SJSA1 (cell line): ENCODE data around the gene KCNC2. TPM values are rescaled to one million over a fixed set of nuclear protein-coding genes. Genes with fewer than 3 reads are reported as not detected.

Source experiments
- DNase-seq, 2 experiments: peaks; one replicate each; pipeline ENCODE4 v3.0.0-alpha.2; 2015 to 2020; ENCODE audit warnings: low spot score in 2 of 2, low read depth in 1 of 2
- H3K27ac ChIP-seq: fragments of 250-450 bp; sonication (Bioruptor Pico); 2 replicates; pipeline ENCODE4 v1.5.1; 2020; ENCODE audit warnings: mild to moderate bottlenecking, moderate library complexity
- H3K27me3 ChIP-seq: fragments of 250-450 bp; sonication (Bioruptor Pico); replicated peaks from 2 replicates; pipeline ENCODE4 v1.5.1; 2020; ENCODE audit warnings: mild to moderate bottlenecking, moderate library complexity
- H3K36me3 ChIP-seq: fragments of 250-450 bp; sonication (Bioruptor Pico); 2 replicates; pipeline ENCODE4 v1.5.1; 2020; ENCODE audit warnings: mild to moderate bottlenecking
- H3K4me1 ChIP-seq: fragments of 250-450 bp; sonication (Bioruptor Pico); replicated peaks from 2 replicates; pipeline ENCODE4 v1.6.1; 2021; ENCODE audit warnings: mild to moderate bottlenecking
- H3K4me3 ChIP-seq: fragments of 250-450 bp; sonication (Bioruptor Pico); 2 replicates; pipeline ENCODE4 v1.5.1; 2020; ENCODE audit warnings: mild to moderate bottlenecking
- H3K9me3 ChIP-seq: fragments of 250-450 bp; sonication (Bioruptor Pico); replicated peaks from 2 replicates; pipeline ENCODE4 v1.5.1; 2020; ENCODE audit warnings: mild to moderate bottlenecking
- total RNA-seq: library from RNA; depleted of rRNA; stranded (reverse); fragments of >200 nt; shearing (Covaris generic); gene quantifications from 2 replicates; pipeline ENCODE4 v1.2.3, GENCODE V29; 2014

The KCNC2 gene
- total RNA-seq, 1 experiment from 2014 or later, result not detected

- no peak for DNase-seq
- no peaks in the 10 kb centered on the region for H3K36me3 ChIP-seq
- H3K4me3 ChIP-seq, result no peak overlapping the region
- no peaks in the 10 kb centered on the region for H3K27me3 ChIP-seq
- H3K27ac ChIP-seq, result no peak overlapping the region
- H3K9me3 ChIP-seq, result no peaks in the 10 kb centered on the region
- no peaks in the 10 kb centered on the region for H3K4me1 ChIP-seq
Measured at GRCh38 chr12:75080582-75080981, 129.1 kb downstream of the KCNC2 start.

- Histone ChIP-seq H3K27ac (no peak overlapping the region), H3K4me1 (no peaks in the 10 kb centered on the region), H3K4me3 (no peak overlapping the region), H3K36me3 (no peaks in the 10 kb centered on the region), H3K9me3 (no peaks in the 10 kb centered on the region), H3K27me3 (no peaks in the 10 kb centered on the region)
- DNase-seq, result no peak
Measured at GRCh38 chr12:75065482-75065881, 144.2 kb downstream of the KCNC2 start.

GRCh38 chr12:75062691-75063090, 146.9 kb downstream of the KCNC2 start:
- DNase-seq, result no peak
- Histone ChIP-seq H3K9me3 (no peaks in the 10 kb centered on the region), H3K36me3 (no peaks in the 10 kb centered on the region), H3K27me3 (no peaks in the 10 kb centered on the region), H3K4me1 (no peaks in the 10 kb centered on the region), H3K27ac (no peak overlapping the region), H3K4me3 (no peak overlapping the region)

GRCh38 chr12:75058228-75058627, 151.4 kb downstream of the KCNC2 start:
- H3K4me3 ChIP-seq, result no peak overlapping the region
- no peak for DNase-seq
- no peaks in the 10 kb centered on the region for H3K9me3 ChIP-seq
- H3K36me3 ChIP-seq, result no peaks in the 10 kb centered on the region
- no peaks in the 10 kb centered on the region for H3K4me1 ChIP-seq
- no peak overlapping the region for H3K27ac ChIP-seq
- H3K27me3 ChIP-seq, result 0 out of 2 replicates have a peak, but pooled peaks cover 1% of the 10 kb centered on the region

GRCh38 chr12:75048767-75049166, 160.9 kb downstream of the KCNC2 start:
- Histone ChIP-seq H3K27me3 (0 out of 2 replicates have a peak, but pooled peaks cover 3% of the 10 kb centered on the region), H3K27ac (no peak overlapping the region)

GRCh38 chr12:75047885-75048525, 161.6 kb downstream of the KCNC2 start:
- H3K4me1 ChIP-seq, result no peaks in the 10 kb centered on the region
- H3K27ac ChIP-seq, result no peak overlapping the region
- H3K4me3 ChIP-seq, result no peak overlapping the region
- no peaks in the 10 kb centered on the region for H3K9me3 ChIP-seq
- no peak for DNase-seq
- H3K27me3 ChIP-seq, result no peaks in the 10 kb centered on the region
- no peaks in the 10 kb centered on the region for H3K36me3 ChIP-seq

More at GRCh38 chr12:75048767-75049166, 160.9 kb downstream of the KCNC2 start:
- H3K4me3 ChIP-seq, result no peak overlapping the region
- H3K4me1 ChIP-seq, result no peaks in the 10 kb centered on the region
- no peaks in the 10 kb centered on the region for H3K9me3 ChIP-seq
- no peak for DNase-seq
- H3K36me3 ChIP-seq, result no peaks in the 10 kb centered on the region

- H3K27ac ChIP-seq, result no peak overlapping the region
- H3K27me3 ChIP-seq, result no peaks in the 10 kb centered on the region
- no peak for DNase-seq
- H3K9me3 ChIP-seq, result no peaks in the 10 kb centered on the region
- no peak overlapping the region for H3K4me3 ChIP-seq
- H3K4me1 ChIP-seq, result no peaks in the 10 kb centered on the region
- no peaks in the 10 kb centered on the region for H3K36me3 ChIP-seq
Measured at GRCh38 chr12:75042125-75042524, 167.5 kb downstream of the KCNC2 start.

GRCh38 chr12:75041472-75041871, 168.2 kb downstream of the KCNC2 start:
- H3K4me1 ChIP-seq, result no peaks in the 10 kb centered on the region
- no peak overlapping the region for H3K27ac ChIP-seq
- no peaks in the 10 kb centered on the region for H3K9me3 ChIP-seq
- no peaks in the 10 kb centered on the region for H3K27me3 ChIP-seq
- H3K4me3 ChIP-seq, result no peak overlapping the region
- no peaks in the 10 kb centered on the region for H3K36me3 ChIP-seq
- no peak for DNase-seq

- Histone ChIP-seq H3K4me3 (no peak overlapping the region), H3K27ac (no peak overlapping the region), H3K9me3 (no peaks in the 10 kb centered on the region; the same call in none of the 2 replicates), H3K27me3 (no peaks in the 10 kb centered on the region), H3K36me3 (no peaks in the 10 kb centered on the region), H3K4me1 (no peaks in the 10 kb centered on the region)
- DNase-seq, result no peak
Measured at GRCh38 chr12:75020068-75020557, 189.5 kb downstream of the KCNC2 start.

- H3K27me3 ChIP-seq, result no peaks in the 10 kb centered on the region
- DNase-seq, result no peak
- H3K27ac ChIP-seq, result no peak overlapping the region
- no peaks in the 10 kb centered on the region for H3K9me3 ChIP-seq
- H3K4me1 ChIP-seq, result no peaks in the 10 kb centered on the region
- H3K36me3 ChIP-seq, result no peaks in the 10 kb centered on the region
- H3K4me3 ChIP-seq, result no peak overlapping the region
Measured at GRCh38 chr12:75011120-75011519, 198.5 kb downstream of the KCNC2 start.

- Histone ChIP-seq H3K36me3 (no peaks in the 10 kb centered on the region), H3K4me1 (no peaks in the 10 kb centered on the region), H3K27me3 (no peaks in the 10 kb centered on the region), H3K9me3 (no peaks in the 10 kb centered on the region), H3K27ac (no peak overlapping the region), H3K4me3 (no peak overlapping the region)
- no peak for DNase-seq
Measured at GRCh38 chr12:75007133-75007532, 202.5 kb downstream of the KCNC2 start.

GRCh38 chr12:75000120-75000519, 209.5 kb downstream of the KCNC2 start:
- H3K4me3 ChIP-seq, result no peak overlapping the region
- H3K4me1 ChIP-seq, result no peaks in the 10 kb centered on the region
- H3K36me3 ChIP-seq, result no peaks in the 10 kb centered on the region
- H3K9me3 ChIP-seq, result no peaks in the 10 kb centered on the region
- no peaks in the 10 kb centered on the region for H3K27me3 ChIP-seq
- DNase-seq, result no peak
- H3K27ac ChIP-seq, result no peak overlapping the region

- Histone ChIP-seq H3K27me3 (no peaks in the 10 kb centered on the region), H3K27ac (no peak overlapping the region), H3K9me3 (no peaks in the 10 kb centered on the region), H3K4me1 (no peaks in the 10 kb centered on the region), H3K36me3 (no peaks in the 10 kb centered on the region), H3K4me3 (no peak overlapping the region)
- no peak for DNase-seq
Measured at GRCh38 chr12:74999474-74999873, 210.2 kb downstream of the KCNC2 start.
